ENCODE results near the gene DGCR2.
"Not testable (repeated sequence)": the region's sequence is repeated elsewhere in the genome, so short reads cannot be mapped to it uniquely, and the experiment has no call there.

Gene DGCR2

GRCh38 chr22:19001204-19001603 is 121.0 kb downstream of the DGCR2 start:
- DNase-seq (ENCODE audit: low spot score), result no peak

GRCh38 chr22:19000106-19000505 is 122.1 kb downstream of the DGCR2 start:
- not testable (repeated sequence) for DNase-seq (ENCODE audit: low spot score)

- DNase-seq (ENCODE audit: low spot score), result no peak
Observed at GRCh38 chr22:18999416-18999815, 122.8 kb downstream of the DGCR2 start.

- DNase-seq (ENCODE audit: low spot score), result no peak
Observed at GRCh38 chr22:18999008-18999407, 123.2 kb downstream of the DGCR2 start.

- no peak for DNase-seq (ENCODE audit: low spot score)
Observed at GRCh38 chr22:18997925-18998315, 124.3 kb downstream of the DGCR2 start.

GRCh38 chr22:18997306-18997924 is 124.8 kb downstream of the DGCR2 start:
- no peak for DNase-seq (ENCODE audit: low spot score)

GRCh38 chr22:18996376-18996900 is 125.8 kb downstream of the DGCR2 start:
- DNase-seq (ENCODE audit: low spot score), result no peak

- no peak for DNase-seq (ENCODE audit: low spot score)
Observed at GRCh38 chr22:18995327-18995711, 126.9 kb downstream of the DGCR2 start.

GRCh38 chr22:18994701-18995326 is 127.4 kb downstream of the DGCR2 start:
- no peak for DNase-seq (ENCODE audit: low spot score)

GRCh38 chr22:18994056-18994455 is 128.2 kb downstream of the DGCR2 start:
- no peak for DNase-seq (ENCODE audit: low spot score)

GRCh38 chr22:18992543-18993198 is 129.5 kb downstream of the DGCR2 start:
- DNase-seq (ENCODE audit: low spot score), result no peak

GRCh38 chr22:18991821-18992442 is 130.3 kb downstream of the DGCR2 start:
- no peak for DNase-seq (ENCODE audit: low spot score)

- DNase-seq (ENCODE audit: low spot score), result no peak
Observed at GRCh38 chr22:18991138-18991432, 131.1 kb downstream of the DGCR2 start.

GRCh38 chr22:18990355-18991137 is 131.7 kb downstream of the DGCR2 start:
- no peak for DNase-seq (ENCODE audit: low spot score)

GRCh38 chr22:18988958-18989357 is 133.3 kb downstream of the DGCR2 start:
- no peak for DNase-seq (ENCODE audit: low spot score)

GRCh38 chr22:18987765-18988164 is 134.4 kb downstream of the DGCR2 start:
- no peak for DNase-seq (ENCODE audit: low spot score)

GRCh38 chr22:18987114-18987513 is 135.1 kb downstream of the DGCR2 start:
- not testable (repeated sequence) for DNase-seq (ENCODE audit: low spot score)

All from activated CD4-positive, alpha-beta T cell treated with anti-CD3 and anti-CD28 coated beads, Interleukin-2, Interleukin-4, amounts not matched to agents 100 ng/mL and 50 ng/mL, durations not matched to agents 16 hours and 8 hours (primary cell).